ENCODE data around the gene UBE2QL1. TPM values are rescaled to one million over a fixed set of nuclear protein-coding genes. Genes with fewer than 3 reads are reported as not detected.

Gene UBE2QL1
- polyA plus RNA-seq, 1 of the 3 experiments (the other 2 are of a cell fraction): 0.28 TPM

GRCh38 chr5:6505783-6506557, 57.3 kb downstream of the UBE2QL1 start:
- H3K27ac ChIP-seq (ENCODE audit: low read depth in 2 of 2, low read length in 1 of 2): no peak overlapping the region
- DNase-seq: no peak
- H4K20me1 ChIP-seq (ENCODE audit: insufficient read depth): no peaks in the 10 kb centered on the region
- H3K4me3 ChIP-seq (ENCODE audit: low read depth in 2 of 2, low read length in 1 of 2): no peak overlapping the region
- no peaks in the 10 kb centered on the region for H3K79me2 ChIP-seq (ENCODE audit: insufficient read depth)
- CTCF ChIA-PET: interaction anchor here (1.2 kb wide), 1 partner anchor 76 kb away, joined by 4 read pairs; no protein-coding TSS in a partner anchor
- H3K4me2 ChIP-seq: no peak overlapping the region
- TF ChIP-seq IRF3 (IDR thresholded peaks at IDR 0.05; ENCODE audit: low read depth, low read length) (no peak), NFIC (IDR thresholded peaks at IDR 0.05; ENCODE audit: borderline replicate concordance) (no peak), GATA2 (CRISPR knock-in tag; IDR thresholded peaks at IDR 0.05) (no peak), FOSL2 (IDR thresholded peaks at IDR 0.05; ENCODE audit: borderline replicate concordance, low read depth) (no peak), EZH2phosphoT487 (IDR thresholded peaks at IDR 0.05; ENCODE audit: borderline replicate concordance, low read depth) (no peak), CHD2 (IDR thresholded peaks at IDR 0.05; ENCODE audit: low read length, partially characterized antibody) (no peak), ELF1 (IDR thresholded peaks at IDR 0.05) (no peak), TCF12 (IDR thresholded peaks at IDR 0.05) (no peak), REST (IDR thresholded peaks at IDR 0.05; ENCODE audit: low read depth, low read length) (no peak), FOXJ3 (CRISPR knock-in tag; IDR thresholded peaks at IDR 0.05) (no peak), EP300 (IDR thresholded peaks at IDR 0.05; ENCODE audit: borderline replicate concordance in 1 of 2, low read depth in 1 of 2, low read length in 1 of 2) (no peak), TEAD4 (IDR thresholded peaks at IDR 0.05; ENCODE audit: borderline replicate concordance, insufficient read depth) (no peak), YY1 (IDR thresholded peaks at IDR 0.05; ENCODE audit: low read depth) (no peak)
- no peaks in the 10 kb centered on the region for H3F3A ChIP-seq (replicated peaks; ENCODE audit: insufficient read depth)
- H3K4me1 ChIP-seq (ENCODE audit: control insufficient read depth in 1 of 2, insufficient read depth in 2 of 2, low read depth in 1 of 2, low read length in 1 of 2): peaks cover 0 to 8% of the 10 kb centered on the region in 2 experiments; a peak in 1 of 4 replicates
- 70% methylated on average over 11 of the region's 11 CpGs for WGBS (ENCODE audit: low lambda C conversion rate)
- H2AFZ ChIP-seq (ENCODE audit: low read depth): no peak overlapping the region
- H3K9me2 ChIP-seq: no peaks in the 10 kb centered on the region
- H3K9me3 ChIP-seq: no peaks in the 10 kb centered on the region
- no peak overlapping the region for H3K9ac ChIP-seq
- no peaks in the 10 kb centered on the region for H3K27me3 ChIP-seq (ENCODE audit: insufficient read depth)
- H3K36me3 ChIP-seq (replicated peaks in 1 of 2; ENCODE audit: control insufficient read depth in 1 of 2, insufficient read depth in 2 of 2, low read length in 1 of 2): no peaks in the 10 kb centered on the region
- POLR2A ChIA-PET: no interaction called here

Data from SK-N-SH (cell line).